NCI-H2081 treated with DMSO at 0.1 percent for 48 hours (cell line): ENCODE results near the gene SERPINF2.
"Not testable (repeated sequence)": the region's sequence is repeated elsewhere in the genome, so short reads cannot be mapped to it uniquely, and the experiment has no call there.

Source experiments
- DNase-seq: peaks from one replicate; lab custom pipeline; 2025; lab: John Stamatoyannopoulos, UW

The SERPINF2 gene

DNA sequence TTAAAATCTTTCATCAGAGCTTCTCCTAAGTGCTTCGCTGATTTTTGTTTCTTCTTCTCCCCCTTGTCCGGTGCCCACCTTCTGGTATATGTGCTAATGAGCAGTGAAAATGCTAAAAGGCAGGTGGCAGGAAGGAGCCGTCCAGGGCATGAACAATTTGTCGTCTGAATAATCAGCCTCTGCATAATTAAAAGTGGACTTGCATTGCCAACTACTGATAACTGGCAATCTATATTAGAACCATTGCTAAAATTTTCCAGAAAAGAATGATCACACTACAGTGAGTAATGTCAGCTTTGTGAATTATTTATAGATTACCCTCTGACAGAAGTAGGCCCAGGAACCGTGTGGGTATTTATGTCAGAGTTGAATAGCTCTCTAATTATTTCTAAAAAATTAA lies 47.3 kb downstream of the SERPINF2 start:
- peak; percentile 17 for DNase-seq

GRCh38 chr17:1792495-1793446 lies 50.1 kb downstream of the SERPINF2 start:
- DNase-seq, result no peak

- no peak for DNase-seq
Observed at GRCh38 chr17:1793447-1793806, 50.8 kb downstream of the SERPINF2 start.

DNA sequence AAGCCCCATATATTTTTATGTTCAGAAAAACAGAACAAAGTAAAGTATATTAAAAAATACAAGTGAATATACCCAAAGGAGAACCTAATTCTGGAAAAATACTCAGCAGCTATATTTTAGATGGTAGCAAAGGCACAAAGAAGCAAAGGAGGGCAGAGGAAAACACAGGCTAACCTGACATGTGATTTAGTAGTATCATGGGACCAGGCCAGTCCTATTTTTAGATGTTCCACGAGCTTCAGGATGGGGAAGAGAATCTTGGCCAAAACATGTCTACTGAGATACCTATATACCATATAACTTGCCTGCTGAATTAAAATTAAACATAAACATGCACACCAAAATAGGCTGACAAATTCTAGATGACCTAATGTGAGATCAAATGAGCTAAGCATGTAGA lies 54.1 kb downstream of the SERPINF2 start:
- no peak for DNase-seq

DNA sequence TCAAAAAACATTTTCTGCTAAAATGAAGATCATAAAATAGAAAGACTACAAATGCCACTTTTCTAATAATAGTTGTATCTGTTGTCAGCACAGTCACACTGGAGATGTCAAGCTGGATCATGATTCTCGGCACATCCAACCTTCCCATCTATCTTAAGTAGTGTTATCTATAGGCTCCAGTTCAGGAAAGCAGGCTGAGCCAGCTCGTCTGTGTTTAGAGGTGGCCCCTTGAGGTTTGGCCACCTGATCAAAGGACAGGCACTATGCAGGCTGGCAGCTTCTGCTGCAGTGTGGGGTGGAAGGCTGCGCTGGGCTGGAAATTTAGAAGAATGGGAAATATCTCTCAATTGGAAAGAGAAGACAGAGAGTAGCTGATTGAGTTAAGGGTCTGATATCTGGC lies 54.7 kb downstream of the SERPINF2 start:
- no peak for DNase-seq

GRCh38 chr17:1797846-1798245 lies 55.2 kb downstream of the SERPINF2 start:
- not testable (repeated sequence) for DNase-seq

- no peak for DNase-seq
Observed at GRCh38 chr17:1800240-1800639, 57.6 kb downstream of the SERPINF2 start.

GRCh38 chr17:1800712-1801111 lies 58.0 kb downstream of the SERPINF2 start:
- DNase-seq, result no peak

GRCh38 chr17:1802429-1802828 lies 59.8 kb downstream of the SERPINF2 start:
- DNase-seq, result no peak

- DNase-seq, result no peak
Observed at GRCh38 chr17:1803280-1803679, 60.6 kb downstream of the SERPINF2 start.
